Occipital lobe (tissue), 2 donors: ENCODE data around the gene DNAH6. TPM values are rescaled to one million over a fixed set of nuclear protein-coding genes. Genes with fewer than 3 reads are reported as not detected.
"Not testable (repeated sequence)": the region's sequence is repeated elsewhere in the genome, so short reads cannot be mapped to it uniquely, and the experiment has no call there.

ENCODE experiments used
- DNase-seq: peaks from one replicate; lab custom pipeline; 2025; lab: John Stamatoyannopoulos, UW
- total RNA-seq: library from RNA; depleted of rRNA; stranded (reverse); fragments of >200 nt; gene quantifications from one replicate; pipeline ENCODE4 v1.2.3, GENCODE V29; 2014

The DNAH6 gene
- total RNA-seq, 1 donor from 2014 or later: 6.6 TPM

- no peak for DNase-seq
Measured at GRCh38 chr2:84865181-84865783, 349.0 kb downstream of the DNAH6 start.

GRCh38 chr2:84866122-84866521 lies 349.8 kb downstream of the DNAH6 start:
- no peak for DNase-seq

DNA sequence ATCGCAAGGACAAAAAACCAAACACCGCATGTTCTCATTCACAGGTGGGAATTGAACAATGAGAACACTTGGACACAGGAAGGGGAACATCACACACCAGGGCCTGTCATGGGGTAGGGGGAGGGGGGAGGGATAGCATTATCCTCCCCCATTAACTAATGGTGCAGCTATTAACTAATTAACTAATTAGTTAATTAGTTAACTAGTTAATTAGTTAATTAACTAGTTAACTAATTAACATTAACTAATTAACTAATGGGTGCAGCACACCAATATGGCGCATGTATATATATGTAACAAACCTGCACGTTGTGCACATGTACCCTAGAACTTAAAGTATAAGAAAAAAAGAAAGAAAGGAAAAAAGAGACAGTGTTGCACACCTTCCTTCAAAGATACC lies 352.0 kb downstream of the DNAH6 start:
- DNase-seq: not testable (repeated sequence)

Other genes with a start within 250 kb of the DNAH6 start
- gene SUCLG1, start 57.2 kb upstream of the DNAH6 start, total RNA-seq: 105 TPM